ENCODE measurements around the gene ABTB1.

GRCh38 chr3:127637546-127637945 lies 35.2 kb upstream of the ABTB1 start:
- TF ChIP-seq CTCF (IDR thresholded peaks at IDR 0.05): no peak
- TF ChIP-seq POLR2A (IDR thresholded peaks at IDR 0.05): no peak
